Stimulated activated CD4-positive, alpha-beta T cell treated with anti-CD3 and anti-CD28 coated beads, Interleukin-2, amount 100 ng/mL, for 48 hours (primary cell): ENCODE results near the gene ACADVL.

Source experiments
- DNase-seq, 2 donors: peaks; one replicate each; pipeline ENCODE4 v3.0.0-alpha.2; 2020

ACADVL gene

DNA sequence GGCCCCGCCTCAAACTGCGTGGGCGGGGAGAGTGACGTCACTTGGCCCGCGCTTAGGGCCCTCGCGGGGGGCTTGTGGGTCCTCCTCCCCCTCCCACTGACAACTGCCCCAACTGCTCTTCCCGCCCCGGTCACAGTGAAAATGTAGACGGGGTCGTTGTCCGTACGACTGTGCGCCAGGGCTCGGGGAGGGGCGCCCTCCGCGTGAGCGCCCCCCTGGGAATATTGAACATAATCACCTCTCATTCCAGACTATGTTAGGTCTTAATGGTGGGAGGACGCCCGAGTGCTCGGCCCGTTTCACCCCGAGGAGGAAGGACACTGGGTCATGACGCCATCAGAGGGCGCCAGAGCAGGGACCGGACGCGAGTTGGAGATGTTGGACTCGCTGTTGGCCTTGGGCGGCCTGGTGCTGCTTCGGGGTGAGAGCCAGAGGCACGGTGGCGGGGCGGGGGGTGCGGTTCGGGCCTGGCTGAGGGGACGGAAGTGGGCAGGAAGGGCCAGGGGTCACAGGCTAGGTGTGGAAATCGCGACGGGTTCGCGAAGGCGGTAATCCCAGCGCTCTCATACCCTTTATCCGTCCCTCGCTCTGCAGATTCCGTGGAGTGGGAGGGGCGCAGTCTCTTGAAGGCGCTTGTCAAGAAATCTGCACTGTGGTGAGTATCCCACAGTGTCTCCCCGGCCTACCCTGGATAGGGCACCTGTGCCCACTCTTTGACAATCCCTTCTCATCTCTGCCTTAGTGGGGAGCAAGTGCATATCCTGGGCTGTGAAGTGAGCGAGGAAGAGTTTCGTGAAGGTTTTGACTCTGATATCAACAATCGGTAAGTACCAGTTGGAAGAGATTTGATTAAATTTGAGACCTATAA lies 32.7 kb downstream of the ACADVL start, which contains the start of gene ELP5:
ELP5 (plus strand) TSS at position 40 of the 868 bp plus-strand sequence; CDS start at position 376, 336 bp downstream.
- peak; percentile 86 to 99 for DNase-seq

DNA sequence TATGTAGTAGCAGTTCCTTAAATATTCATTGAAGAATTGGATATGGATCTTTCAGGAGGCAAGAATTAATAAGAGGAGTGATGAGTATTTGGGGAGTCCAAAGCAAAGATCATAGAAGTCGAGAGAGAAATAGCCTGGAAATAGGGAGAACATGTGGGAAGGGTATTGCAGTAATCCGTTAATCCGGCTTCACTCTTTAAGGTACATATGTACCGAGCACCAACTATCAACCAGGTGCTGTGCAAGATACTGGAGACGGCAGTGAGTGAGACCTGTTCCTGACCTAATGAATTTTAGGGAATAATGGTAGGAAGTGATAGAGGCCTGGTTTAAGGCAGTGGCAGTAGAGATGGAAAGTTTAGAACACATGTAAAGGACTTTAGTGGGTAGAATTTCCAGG lies 33.3 kb downstream of the ACADVL start:
- no peak for DNase-seq

DNA sequence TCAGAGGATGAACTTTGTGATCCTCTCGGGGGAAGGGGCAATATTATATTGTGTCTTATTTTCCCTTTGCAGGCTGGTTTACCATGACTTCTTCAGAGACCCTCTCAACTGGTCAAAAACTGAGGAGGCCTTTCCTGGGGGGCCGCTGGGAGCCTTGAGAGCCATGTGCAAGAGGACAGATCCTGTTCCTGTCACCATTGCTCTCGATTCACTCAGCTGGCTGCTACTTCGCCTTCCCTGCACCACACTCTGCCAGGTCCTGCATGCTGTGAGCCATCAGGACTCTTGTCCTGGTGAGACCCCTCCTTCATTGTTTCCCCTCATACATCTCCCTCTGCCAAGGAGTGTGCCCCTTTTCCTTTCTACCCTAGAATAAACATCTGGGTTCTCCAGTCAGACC lies 34.8 kb downstream of the ACADVL start:
- no peak for DNase-seq

DNA sequence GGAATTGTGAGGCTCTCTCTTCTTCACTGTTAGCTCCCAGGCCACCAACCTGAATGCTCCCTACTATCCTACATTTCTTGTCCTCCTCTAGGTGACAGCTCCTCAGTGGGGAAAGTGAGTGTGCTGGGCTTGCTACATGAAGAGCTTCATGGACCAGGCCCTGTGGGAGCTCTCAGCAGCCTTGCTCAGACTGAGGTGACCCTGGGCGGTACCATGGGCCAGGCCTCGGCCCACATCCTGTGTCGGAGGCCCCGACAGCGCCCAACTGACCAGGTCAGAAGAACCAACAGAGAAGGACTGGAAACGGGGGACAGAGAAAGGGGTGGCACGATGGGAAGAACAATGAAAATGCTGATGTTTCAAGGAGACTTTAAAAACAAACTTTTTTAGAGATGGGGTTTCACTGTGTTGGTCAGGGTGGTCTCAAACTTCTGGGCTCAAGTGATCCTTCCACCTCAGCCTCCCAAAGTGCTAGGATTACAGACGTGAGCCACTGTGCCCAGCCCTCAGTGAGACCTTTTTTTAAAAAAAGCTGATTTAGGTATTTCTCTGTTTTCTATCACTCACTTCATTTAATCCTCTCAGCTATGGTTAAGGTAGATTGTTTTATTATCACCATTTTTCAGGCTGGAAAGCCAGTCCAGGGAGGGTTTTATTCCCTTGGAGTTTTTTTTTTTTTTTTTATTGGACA lies 37.2 kb downstream of the ACADVL start:
- no peak for DNase-seq

DNA sequence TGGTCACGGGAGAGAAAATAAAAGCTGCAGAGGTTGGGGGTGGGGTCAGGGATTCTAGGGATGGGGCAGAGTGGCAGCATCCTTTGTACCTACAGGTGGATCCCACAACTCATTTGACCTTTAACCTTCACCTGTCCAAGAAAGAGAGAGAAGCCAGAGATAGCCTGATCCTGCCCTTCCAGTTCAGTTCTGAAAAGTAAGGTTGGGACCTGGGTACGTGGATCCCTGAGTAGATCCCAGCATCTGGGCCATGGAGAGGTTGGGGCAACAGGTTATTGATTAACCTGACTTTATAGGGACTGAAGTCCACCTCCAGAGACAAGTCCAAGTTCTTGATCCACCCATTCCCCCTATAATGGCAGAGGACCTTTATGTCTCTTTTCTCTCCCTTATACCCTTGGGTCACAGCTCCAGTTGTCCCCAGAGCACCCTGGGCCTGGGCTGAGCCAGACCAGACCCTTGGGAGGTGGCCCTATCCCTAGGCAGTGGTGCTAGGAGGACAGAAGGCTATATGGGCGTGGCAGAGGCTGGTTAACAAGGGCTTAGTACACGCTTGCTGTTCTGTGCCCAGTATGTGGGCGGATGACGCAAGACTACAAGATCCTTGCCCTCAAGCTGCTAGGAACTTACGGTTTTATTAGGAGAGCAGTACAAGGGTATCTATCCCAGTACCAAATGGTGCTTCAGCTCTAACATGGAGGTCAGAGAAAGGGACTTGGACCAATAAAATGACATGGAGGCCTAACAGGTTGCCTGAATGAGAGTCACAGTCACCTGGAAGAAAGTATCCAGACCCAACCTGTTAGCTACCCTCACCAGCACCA lies 39.2 kb downstream of the ACADVL start:
- DNase-seq = no peak

- DNase-seq = no peak
These were observed 39.8 kb downstream of the ACADVL start for GRCh38 chr17:7259555-7259889.

DNA sequence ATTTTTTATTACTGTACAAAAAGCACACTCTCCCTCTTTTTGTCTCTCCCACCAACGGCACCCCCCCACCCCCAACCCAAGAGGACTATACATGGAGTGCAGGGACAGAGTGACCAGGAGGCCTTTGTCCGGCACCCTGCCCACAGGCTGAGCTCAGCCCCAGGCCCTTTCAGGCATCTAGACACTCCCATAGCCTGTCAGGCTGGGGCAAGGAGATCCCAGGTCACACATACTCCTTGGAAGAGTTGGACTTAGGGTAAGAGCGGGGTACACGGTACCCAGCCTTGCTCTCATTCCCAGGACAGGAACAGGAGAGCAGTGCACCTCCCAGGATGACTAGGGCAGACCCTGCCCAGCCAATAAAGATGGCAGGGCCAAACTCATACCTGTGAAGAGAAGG lies 40.4 kb downstream of the ACADVL start:
- no peak for DNase-seq

GRCh38 chr17:7260651-7261378 lies 41.1 kb downstream of the ACADVL start:
- DNase-seq = peak in 1 of 2 donors; percentile 23

GRCh38 chr17:7261379-7262191 lies 41.8 kb downstream of the ACADVL start:
- DNase-seq = no peak

GRCh38 chr17:7262192-7262934 lies 42.6 kb downstream of the ACADVL start, which contains the start of gene CLDN7:
Gene CLDN7 (minus strand): TSS chr17:7262478. CDS start chr17:7262043, 435 bp downstream.
- no peak for DNase-seq

DNA sequence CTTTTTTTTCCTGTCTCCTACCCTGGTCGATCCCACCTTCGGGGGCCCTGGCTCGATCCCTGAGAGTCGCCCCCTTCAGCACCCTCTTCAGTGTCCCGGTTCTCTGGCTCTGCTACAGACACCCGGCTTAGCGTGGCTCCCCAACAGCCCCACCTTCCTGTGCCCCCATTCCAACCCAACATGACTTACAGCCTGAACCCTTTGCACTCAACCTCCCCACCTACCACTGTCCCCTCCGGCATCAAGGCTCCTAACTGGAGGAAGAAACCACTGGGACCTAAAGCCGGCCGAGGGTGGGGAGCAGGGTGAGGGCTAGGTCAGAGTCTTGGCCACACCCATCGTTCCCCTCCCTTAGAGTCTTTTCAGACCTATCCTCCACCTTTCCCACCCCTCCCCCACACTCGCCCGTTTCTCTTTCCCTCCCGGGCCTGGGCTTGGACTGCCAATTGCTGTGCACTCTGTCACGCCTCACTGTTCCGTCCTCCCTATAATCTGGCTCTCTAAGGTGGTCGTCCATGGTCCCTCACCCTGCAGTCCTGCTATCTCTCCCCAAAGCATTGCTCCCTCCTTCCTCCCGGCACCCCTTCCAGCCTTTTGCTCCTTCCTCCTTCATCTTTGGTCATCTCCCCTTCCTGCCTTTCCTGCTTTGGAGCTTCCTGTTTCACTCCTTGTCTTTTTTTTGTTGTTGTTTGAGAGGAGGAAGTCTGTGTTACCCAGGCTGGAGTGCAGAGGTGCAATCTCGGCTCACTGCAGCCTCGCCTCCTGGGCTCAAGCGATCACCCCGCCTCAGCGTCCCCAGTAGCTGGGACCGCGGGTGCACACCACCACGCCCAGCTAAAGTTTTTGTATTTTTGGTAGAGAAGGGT lies 43.4 kb downstream of the ACADVL start:
- no peak for DNase-seq

- DNase-seq = no peak
These were observed 44.0 kb downstream of the ACADVL start for GRCh38 chr17:7263801-7264078.

- DNase-seq = no peak
These were observed 47.0 kb downstream of the ACADVL start for GRCh38 chr17:7266784-7267183.
